Erythroblast (primary cell): ENCODE results near the gene ANXA8L1.

Source experiments
- GATA1 ChIP-seq: IDR thresholded peaks from 2 replicates; pipeline ENCODE4 v1.6.1; 2011; ENCODE audit warnings: low read depth, mild to moderate bottlenecking, control low read depth, low read length, moderate library complexity
- POLR2A ChIP-seq: IDR thresholded peaks from 2 replicates; pipeline ENCODE4 v1.6.1; 2011; ENCODE audit warnings: mild to moderate bottlenecking, low read length

- TF ChIP-seq POLR2A (no peak), GATA1 (no peak)
These were observed 47.9 kb upstream of the ANXA8L1 start for GRCh38 chr10:46327685-46328084.
